ENCODE data around the gene HRH1.

The HRH1 gene

DNA sequence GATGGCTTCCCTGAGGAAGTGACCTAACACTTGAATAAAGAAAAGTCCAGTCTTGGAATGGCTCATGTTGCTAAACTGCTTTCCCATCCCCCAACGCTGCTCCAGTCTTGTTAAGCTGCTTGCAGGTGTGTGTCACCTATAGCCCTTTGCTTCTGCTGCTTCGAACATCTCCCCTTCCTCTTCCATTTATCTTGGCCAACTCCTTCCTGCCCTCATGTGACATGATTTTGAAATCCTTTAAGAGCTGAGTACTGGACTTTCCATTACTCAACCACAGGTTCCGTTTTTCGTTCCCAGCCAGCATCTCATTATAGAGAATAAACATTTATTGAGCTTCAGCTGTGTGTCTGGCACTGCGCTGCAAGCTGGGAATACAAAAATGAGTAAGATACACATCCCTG lies 119.6 kb downstream of the HRH1 start:
- FAIRE-seq (no peak), DNase-seq (ENCODE audit: low spot score) (no peak)

DNA sequence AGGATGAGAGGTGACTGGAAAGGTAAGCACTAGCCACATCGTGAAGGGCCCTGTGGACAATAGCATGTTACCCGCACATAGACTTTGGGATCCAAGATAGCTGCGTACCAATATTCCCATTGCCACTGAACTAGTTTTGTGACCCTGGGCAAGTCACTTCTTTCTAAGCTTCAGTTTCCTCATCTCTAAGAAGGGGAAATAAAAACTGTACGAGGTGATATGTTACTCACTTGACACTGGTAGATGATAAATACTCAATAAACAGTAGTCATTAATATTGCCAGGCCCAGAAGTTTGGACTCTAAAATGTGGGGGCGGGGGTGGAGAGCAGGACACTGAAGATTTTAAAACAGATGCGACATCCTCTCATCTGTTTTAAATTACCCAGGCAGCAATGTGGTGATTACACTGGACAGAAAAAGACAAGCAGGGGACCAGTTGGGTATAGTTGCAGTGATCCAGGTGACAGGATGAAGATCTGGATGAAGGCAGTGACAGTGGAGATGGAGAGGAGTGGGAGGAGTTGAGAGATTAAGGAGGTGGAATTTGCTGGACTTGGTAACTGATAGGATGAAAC lies 120.4 kb downstream of the HRH1 start:
- DNase-seq (ENCODE audit: low spot score): no peak
- no peak for FAIRE-seq

DNA sequence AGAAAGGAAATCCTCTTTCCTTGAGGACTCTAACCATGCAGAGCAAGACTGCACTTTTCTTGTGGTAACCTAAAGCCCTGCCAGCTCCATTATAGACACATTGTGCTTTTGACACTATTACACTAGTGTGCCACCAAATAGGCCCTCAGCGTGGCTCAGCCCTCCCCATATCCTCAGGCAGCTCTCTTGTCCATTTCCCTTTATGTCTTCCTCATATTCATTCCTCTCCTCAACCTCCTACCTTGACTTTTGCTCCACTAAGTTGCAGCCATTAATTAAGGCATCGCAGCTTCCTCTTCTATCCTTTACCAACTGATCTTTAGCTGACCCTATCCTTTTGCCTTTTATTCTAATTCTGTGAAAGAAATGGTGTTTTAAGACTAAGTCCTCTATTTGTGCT lies 121.6 kb downstream of the HRH1 start:
- DNase-seq (ENCODE audit: low spot score) (no peak), FAIRE-seq (no peak)

DNA sequence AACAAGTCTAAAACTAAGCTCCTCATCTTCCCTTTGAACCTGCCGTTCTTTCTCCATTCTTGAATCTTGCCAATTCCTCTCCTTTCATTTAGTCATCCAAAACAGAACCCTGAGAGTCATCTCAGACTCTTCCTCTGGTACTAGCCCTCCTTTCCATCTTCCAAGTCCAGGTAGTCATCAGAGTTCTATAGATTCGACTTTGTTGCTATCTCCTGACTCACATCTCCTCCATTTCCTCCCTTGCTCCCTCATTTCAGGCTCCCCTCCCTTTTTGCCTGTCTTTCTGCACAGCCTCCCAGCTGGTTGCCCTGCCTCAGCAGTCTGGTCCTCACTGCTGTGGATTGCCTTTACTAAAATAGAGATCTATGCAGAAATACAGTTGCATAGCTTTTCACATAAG lies 122.6 kb downstream of the HRH1 start:
- DNase-seq (ENCODE audit: low spot score) (no peak), FAIRE-seq (no peak)

DNA sequence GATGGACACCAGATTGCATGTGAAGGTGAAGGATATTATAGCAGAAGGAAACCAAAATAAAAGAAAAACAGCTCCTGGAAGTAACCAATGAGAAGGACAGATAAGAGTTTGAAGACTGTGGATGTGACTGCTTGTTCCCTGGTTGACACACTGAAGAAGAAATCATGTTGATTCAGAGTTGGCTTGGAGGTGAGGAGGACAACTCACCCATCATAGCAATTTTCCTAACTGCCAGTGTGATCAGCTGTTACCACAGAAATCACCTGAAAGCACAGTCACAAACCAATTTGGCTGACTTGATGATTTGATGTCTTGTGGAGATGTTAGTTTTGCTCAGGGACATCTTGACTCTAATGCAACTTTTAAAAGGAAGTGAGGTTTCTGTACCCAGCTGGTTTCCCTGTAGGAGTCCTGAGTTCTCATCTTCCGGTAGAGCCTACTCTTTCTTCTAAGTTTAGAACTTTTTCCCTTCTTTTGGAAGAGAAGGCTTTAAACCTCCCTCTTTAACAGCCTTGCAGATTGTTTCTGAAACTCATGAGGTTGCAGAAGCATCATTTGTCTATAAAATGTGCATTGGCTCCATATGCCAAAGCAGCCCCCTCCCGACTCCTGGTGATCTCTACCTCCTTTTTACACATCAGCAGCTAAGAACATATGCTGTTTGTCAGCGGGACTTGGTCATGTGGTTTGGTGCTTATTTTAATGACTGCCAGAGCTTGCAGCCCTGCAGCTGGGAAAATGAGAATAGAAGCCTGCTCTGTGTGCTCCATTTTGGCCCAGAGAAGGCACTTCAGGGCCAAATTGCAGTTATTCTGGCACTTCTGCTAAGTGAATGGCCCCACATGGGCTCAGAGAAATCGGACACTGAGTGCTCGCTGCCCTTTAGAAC lies 128.2 kb downstream of the HRH1 start:
- FAIRE-seq: no peak
- DNase-seq (ENCODE audit: low spot score): no peak

DNA sequence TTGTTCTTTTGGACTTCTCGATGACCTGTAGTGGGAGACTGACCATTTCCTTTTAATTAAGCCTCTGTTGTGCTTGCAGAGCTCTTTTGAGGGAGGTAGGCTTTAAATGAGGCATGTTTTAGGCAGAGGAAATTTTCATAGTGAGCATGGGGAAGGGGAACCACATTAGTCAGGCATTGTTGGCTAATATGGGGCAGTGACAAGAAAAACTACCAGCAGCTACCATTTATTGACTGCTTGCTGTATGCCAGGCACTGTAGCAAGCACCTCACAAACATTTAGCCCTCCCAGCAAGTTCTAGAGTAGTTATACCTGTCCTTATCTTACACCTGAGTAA lies 128.8 kb downstream of the HRH1 start:
- DNase-seq (ENCODE audit: low spot score): no peak
- no peak for FAIRE-seq

DNA sequence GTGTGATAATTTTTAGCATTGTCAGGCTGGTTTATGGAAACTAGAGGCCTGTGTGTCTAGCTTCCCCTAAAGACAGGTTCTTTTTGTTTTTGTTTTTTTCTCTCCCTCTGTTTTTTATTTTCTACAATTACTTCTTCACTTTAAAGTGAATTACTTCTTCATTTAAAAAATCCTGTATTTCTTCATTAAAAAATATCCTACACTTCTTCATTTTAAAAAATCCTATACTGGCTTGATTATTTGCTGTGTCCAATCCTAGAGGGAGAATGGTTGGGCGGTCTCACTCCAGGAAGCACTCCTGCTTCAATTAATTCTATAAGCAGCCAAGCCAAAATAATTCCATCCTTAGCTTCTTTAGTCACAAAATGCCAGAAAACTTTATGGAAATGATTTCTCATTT lies 129.7 kb downstream of the HRH1 start:
- DNase-seq (ENCODE audit: low spot score): no peak
- no peak for FAIRE-seq

DNA sequence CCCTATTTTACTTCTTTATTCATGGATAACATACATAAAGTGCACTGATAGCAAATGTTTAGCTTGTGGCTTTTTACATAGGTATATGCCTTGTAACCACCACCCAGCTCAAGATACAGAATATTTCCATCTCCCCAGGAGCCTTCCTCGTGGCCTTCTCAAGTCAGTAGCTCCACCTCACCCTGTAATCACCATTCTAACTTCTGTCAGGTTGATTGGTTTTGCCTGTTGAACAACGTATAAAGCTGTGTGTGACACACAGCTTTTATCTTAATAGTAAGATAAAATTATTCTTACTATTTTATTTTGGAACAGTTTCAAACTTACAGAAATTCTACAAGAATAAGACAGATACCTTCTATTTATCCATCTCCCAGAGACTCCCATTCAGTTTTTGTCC lies 131.2 kb downstream of the HRH1 start:
- FAIRE-seq: no peak
- DNase-seq (ENCODE audit: low spot score): no peak

DNA sequence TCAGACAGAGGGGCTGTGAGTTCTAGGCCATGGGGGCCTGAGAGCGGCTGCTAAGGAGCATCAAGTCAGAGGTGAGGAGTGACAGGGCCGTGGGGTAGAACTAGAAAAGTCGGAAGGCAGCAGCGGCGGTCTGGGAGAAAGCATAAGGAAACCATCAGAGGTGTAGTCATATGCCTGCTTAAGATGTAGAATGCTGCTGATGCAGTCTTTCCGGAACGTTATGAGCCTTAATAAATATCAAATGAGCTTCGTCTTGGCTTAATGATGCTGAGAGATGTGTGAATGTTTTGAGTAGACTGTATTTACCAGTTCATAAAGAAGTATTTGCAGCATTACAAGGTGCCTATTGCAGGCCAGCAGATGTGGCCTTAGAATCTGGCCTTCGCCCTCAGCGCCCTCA lies 133.1 kb downstream of the HRH1 start:
- FAIRE-seq: no peak

DNA sequence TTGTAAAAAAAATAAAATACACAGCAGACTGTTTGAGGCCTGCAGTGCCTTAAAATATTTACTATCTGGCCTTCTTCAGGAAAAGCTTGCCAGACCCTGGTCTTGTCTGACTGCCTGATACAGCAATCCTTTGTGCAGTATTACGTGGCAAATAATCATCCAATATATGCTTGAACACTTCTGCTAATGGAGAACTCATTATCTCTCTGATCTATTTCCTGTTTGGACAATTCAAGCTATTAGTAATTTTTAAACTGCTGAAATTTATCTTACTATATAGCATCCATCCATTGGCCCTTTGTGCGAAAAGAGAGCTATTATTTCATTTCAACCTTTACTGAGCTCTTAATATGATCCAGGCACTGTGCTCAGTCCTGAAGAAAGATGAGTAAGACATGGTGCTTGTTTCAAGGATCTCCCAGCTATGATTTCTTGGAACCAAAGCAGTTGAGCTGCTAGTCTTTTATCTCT lies 133.8 kb downstream of the HRH1 start:
- FAIRE-seq (no peak), DNase-seq (ENCODE audit: low spot score) (peak; percentile 36)

More for the DNA sequence above, 133.1 kb downstream of the HRH1 start:
- DNase-seq (ENCODE audit: low spot score): no peak

DNA sequence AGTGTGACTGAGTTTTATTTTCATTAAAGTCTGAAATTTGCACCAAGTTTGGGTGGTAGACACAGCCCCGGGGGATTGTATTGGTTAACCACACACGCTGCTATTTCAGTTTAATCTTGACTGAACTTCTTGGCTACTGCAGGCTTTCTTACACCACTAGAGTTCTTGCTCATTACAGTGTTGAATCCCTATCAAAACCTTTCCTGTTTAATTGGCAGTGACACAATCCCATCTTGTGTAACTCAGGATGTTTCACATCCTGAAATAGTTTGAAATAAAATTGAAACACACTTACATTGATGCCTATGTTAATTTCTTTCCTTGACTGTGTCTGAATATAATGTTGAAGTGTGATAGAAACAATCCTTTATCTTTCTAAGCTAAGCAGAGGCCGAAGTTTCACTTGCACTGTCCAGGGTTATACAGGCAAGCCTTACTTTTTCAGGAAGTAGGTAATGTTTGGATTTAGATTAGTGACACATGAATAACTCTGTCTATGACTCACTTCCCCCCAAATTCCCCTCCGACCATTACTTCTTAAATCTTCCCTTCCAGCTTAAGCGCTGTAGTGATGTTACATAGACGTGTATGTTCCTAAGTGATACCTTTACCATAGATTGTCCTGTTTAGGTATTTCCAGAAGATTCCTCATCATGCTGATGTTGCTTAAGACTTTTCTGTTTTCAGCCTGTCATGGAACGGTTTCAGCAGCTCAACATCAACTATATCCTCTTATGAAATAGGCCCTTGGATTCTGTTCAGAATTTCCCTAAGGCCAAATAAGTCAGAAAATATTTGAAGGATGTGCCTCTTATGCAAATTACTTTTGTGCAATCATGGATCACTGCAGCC lies 134.7 kb downstream of the HRH1 start:
- DNase-seq (ENCODE audit: low spot score) (peak; percentile 86), FAIRE-seq (peak; percentile 90)

DNA sequence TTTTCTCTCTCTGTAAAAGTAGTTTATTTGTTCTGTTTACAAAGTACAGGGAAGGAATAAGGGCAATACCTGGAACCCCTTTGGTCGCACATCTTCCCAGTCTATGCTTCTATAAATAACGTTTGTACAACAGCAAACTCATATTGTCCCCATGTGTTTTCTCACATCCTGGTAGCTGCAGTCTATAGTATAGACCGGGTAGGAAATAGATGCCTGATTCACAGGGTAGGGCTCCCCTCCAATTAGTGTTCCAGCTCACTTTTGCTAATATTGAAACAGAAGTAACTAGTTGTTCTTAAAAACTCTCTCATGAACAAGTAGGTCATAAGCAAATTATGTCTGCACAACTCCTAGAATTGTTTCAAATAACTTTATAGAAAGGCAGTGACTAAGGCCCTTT lies 135.6 kb downstream of the HRH1 start:
- FAIRE-seq (no peak), DNase-seq (ENCODE audit: low spot score) (no peak)

DNA sequence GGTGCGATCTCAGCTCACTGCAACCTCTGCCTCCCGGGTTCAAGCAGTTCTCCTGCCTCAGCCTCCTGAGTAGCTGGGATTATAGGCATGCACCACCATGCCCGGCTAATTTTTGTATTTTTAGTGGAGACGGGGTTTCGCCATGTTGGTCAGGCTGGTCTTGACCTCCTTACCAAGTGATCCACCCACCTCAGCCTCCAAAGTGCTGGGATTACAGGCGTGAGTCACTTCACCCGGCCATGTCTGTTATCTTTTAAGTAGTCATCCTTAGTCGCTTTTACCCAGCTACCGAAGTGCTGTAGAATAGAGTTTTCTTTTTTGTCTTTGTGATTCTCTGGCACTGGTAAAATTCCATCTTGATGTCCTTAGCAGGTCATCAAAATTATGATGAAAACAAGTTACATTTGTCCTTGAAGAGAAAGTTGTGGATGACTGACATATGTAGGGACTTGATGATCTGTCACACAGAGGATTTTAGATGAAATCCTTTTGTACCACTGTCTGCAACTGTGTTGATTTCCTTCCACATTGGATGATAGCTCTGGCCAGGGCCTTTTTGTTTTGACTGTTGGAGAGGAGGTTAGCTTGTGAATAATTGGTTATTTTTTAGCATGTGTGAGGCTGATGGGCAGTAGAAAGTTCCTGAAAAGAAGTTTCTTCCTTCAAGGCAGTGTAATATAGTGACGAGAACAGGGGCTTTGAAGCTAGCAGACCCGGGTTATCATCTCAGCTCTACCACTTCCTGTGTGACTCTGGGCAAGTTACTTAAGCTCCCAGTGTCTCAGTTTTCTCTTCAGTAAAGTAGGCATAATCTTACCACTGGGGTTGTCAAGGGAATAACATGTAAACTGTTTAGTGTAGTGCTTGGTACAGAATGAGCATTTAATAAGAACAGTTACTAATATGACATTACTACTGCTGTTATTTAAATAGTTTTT lies 136.7 kb downstream of the HRH1 start:
- peak; percentile 65 for DNase-seq (ENCODE audit: low spot score)
- FAIRE-seq: no peak

DNA sequence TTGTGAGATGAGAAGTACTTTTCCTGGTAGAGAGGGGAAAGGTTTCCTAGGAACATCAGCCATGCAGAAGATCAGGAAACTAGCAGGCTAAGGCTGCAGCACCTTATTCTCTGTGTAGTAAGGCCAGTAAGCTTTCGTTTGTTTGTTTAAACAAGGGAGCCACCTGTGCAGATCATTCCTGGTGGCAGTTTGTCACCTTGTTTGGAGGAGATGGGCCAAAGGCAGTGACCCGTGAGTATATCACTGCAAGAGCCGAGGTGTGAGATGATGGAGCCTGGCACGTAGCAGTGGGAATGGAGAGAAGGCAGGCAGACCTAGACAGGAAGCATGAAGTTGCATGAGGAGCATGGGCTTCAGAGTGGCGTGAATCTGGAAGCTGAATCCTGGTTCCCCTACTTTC lies 137.5 kb downstream of the HRH1 start:
- FAIRE-seq: no peak
- no peak for DNase-seq (ENCODE audit: low spot score)

DNA sequence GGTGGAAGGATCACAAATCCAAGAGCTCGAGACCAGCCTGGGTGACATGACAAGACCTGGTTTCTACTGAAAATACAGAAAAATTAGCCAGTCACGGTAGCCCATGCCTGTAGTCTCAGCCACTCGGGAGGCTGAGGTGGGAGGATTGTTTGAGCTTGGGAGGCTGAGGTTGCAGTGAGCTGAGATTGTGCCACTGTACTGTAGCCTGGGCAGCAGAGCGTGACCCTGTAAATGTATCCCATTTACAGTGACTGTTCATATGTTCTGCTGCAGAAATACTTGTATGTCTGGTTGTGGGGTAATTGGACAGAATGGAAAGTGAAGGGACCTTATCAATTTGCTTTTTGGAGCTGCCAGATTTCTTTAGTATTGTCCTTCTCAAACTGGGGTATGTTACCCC lies 142.8 kb downstream of the HRH1 start:
- no peak for DNase-seq (ENCODE audit: low spot score)

DNA sequence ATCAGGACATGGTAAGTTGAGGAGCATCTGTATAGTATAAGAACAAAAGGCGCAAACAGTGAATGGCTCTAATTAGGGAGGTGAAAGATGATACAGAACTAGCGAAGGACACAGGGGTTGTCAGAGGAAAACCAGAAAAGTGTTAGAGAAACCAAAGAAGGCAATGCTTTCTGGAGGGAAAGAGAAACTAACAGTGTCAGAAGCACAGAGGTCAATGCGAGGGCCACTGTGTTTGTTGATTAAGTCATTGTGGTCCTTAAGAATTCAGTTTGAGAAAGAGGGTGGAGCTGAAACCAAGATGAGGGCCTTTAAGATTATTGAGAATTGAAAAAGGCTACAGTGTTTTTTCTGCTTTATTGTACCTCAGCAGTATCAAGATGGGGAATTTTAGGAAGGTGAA lies 146.7 kb downstream of the HRH1 start:
- FAIRE-seq: no peak
- DNase-seq (ENCODE audit: low spot score): no peak

More for the DNA sequence above, 142.8 kb downstream of the HRH1 start:
- FAIRE-seq: no peak

DNA sequence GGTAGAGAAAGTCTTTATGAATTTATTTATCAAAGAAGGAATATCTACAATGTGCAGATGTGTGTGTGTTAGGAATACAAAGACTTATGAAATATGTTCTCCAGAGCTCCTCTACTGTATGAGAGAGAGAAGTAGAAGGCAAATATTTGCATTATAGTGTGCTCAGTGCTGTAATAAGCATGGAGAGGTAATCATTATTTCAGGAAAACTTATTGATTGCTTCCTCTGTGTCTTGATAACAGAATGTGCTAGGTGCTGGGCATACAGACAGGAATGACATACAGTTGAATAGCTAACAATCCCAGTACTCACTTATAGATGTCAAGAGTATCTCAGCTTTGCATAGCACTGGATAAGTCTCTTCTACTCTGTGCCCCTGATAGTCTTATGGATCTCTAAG lies 148.2 kb downstream of the HRH1 start:
- DNase-seq (ENCODE audit: low spot score) (no peak), FAIRE-seq (no peak)

DNA sequence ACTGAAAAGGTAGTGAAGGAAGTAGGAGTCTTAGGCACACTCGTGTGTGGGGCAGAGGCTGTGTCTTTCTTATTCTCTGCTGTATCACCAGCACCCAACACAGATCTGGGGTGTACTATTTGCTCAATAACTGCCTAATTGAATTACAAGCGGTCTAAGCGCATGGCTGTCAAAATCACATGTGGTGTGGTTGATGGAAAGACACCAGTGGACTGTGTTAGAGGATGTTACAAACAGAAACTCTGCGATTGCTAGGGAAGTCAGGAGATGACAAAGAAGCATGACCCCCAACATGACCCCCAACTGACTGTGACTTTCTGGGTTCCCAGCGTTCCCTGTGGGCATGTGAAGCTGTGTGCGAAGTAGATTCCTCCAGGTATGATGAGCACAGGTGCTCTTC lies 149.9 kb downstream of the HRH1 start:
- FAIRE-seq (no peak), DNase-seq (ENCODE audit: low spot score) (no peak)

DNA sequence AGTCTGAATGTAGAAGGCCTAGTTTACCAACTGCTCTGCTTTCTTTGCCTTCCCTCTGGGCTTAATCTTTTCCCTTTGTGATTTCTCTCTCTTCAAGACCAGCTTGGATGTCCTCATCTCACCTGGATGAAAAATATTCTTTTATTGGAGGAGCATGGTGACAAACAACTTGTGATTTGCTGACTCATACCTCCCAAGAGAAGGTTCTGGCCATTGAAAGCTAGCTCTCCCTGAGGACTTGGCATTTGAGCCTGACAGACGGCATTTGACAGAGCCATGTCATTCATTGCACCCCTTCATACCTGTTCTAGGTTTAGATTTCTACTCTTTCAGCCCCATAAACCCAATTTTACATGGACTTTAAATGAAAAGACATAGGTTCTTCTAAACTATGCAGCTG lies 151.2 kb downstream of the HRH1 start:
- DNase-seq (ENCODE audit: low spot score) (no peak), FAIRE-seq (no peak)

DNA sequence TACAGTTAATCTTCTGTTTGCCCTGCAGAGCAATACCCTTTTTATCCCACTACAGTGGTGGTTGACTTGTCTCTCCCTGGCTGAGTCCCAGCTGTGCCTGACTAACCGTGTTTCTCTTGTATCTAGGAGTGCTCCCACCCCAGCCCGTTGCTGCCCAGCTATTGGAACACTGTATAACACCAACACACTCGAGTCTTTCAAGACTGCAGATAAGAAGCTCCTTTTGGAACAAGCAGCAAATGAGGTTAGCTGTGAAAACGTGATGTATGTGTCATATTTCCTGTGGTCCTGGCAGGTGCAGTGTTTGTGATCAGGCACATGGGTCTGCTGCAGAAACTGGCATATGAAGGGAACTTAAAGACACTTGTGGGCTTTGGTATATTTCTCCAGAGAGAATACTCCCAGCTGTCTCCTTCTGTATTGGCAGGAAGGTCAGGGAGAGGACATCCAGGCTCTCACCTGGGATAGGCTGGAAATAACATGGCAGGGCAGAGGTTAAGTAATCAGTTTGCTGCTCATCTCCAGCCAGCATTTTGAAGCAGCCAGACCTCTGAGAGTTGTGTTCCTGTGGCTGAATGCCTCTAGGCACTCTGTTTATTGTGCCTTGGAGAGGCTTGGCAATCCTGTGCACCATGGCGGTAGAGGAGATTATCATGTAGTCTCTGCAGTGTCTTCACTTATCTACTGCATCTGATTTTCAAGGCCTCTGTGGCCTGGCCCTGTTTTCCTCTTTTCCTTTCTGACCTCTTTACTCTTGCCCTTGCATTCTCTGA lies 152.7 kb downstream of the HRH1 start:
- DNase-seq (ENCODE audit: low spot score) (no peak), FAIRE-seq (no peak)
